Bladder microvascular endothelial cell (primary cell): Measurements from ENCODE around the gene MSTO1. TPM values are rescaled to one million over a fixed set of nuclear protein-coding genes. Genes with fewer than 3 reads are reported as not detected.

Source experiments
- total RNA-seq: library from RNA; depleted of rRNA; stranded (reverse); fragments of >200 nt; gene quantifications from 2 replicates; pipeline ENCODE4 v1.2.3, GENCODE V29; 2014

The MSTO1 gene
- 17.8 and 35.4 TPM in 2 replicates for total RNA-seq

DNA sequence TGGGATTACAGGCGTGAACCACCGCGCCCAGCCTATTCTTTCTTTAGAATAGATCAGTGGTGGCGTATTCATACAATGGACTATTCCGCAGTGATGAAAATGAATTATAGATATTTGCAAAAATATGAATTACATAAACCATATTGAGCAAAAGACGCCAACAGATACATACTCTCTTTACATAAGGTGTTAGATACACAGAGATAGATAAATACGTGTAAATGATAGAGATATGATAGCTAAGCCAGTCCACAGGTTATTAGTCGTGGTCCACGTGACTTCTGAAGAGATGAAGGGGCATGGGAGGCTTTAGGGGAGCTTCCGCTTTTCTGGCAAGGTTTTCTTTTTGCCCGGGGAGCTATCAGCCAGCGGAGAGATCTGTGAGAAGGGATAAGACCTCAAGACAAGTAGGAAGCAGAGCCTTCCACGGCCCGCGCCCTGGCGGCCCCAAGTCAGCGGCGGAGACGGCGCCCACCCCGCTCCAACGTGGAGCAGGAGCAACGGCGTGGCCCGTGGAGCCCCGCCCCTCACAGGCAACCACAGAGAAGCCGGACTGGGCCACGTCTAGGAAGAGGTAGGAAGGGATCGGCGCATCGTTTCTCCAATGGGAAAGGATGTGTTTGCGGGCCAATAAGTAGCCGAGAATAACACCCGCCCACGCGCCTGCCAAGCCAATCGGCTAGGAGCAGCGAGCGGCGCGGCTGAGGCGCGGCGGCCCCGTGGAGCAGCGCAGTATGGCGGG is at the start of gene MSTO1:
Gene MSTO1, plus strand, starts transcription at position 704 of the 742 bp plus-strand sequence. Its CDS starts 31 bp downstream, at position 735.

GRCh38 chr1:155562581-155563376 is 47.2 kb upstream of the MSTO1 start, which contains the start of gene ASH1L:
ASH1L (minus strand) TSS chr1:155562803; CDS start chr1:155521519, 41,284 bp downstream.

Other genes starting within 250 kb of the MSTO1 start
- gene ASH1L, start 47.4 kb upstream of the MSTO1 start, total RNA-seq: 10.7 and 32.1 TPM in 2 replicates
- gene YY1AP1, start 78.6 kb downstream of the MSTO1 start, total RNA-seq: 34.0 and 63.6 TPM in 2 replicates
- 35.5 and 50.4 TPM in 2 replicates for gene DAP3, start 78.9 kb downstream of the MSTO1 start, total RNA-seq
- 19.3 and 50.1 TPM in 2 replicates for gene GON4L, start 247.0 kb downstream of the MSTO1 start, total RNA-seq
- 25.9 and 59.6 TPM in 2 replicates for gene SYT11, start 249.3 kb downstream of the MSTO1 start, total RNA-seq